ENCODE measurements around the gene SLC27A5. TPM values are rescaled to one million over a fixed set of nuclear protein-coding genes. Genes with fewer than 3 reads are reported as not detected.

SLC27A5 gene
- total and polyA plus RNA-seq, 2 experiments from 2014 or later, result 3.6 to 5.1 TPM

- no peak overlapping the region for H3K27ac ChIP-seq
- no peaks in the 10 kb centered on the region for H3K27me3 ChIP-seq (replicated peaks; ENCODE audit: insufficient read depth)
- TF ChIP-seq EZH2phosphoT487 (IDR thresholded peaks at IDR 0.05; ENCODE audit: insufficient read depth, low read depth) (no peak), EZH2 (IDR thresholded peaks at IDR 0.05; ENCODE audit: insufficient read depth, poor library complexity, severe bottlenecking) (no peak)
- no peak overlapping the region for H3K4me3 ChIP-seq
- H3K36me3 ChIP-seq (ENCODE audit: low read depth), result no peaks in the 10 kb centered on the region
- no peaks in the 10 kb centered on the region for H3K9me2 ChIP-seq (ENCODE audit: insufficient read depth)
- H2AFZ ChIP-seq, result no peak overlapping the region
- H3K9ac ChIP-seq, result no peak overlapping the region
- H3K4me2 ChIP-seq (ENCODE audit: unreplicated experiment), result no peak overlapping the region
- no peaks in the 10 kb centered on the region for H4K20me1 ChIP-seq (ENCODE audit: insufficient read depth)
- no peaks in the 10 kb centered on the region for H3K9me3 ChIP-seq (ENCODE audit: low read depth)
- H3K79me2 ChIP-seq (ENCODE audit: insufficient read depth), result no peaks in the 10 kb centered on the region
- peaks cover 21% of the 10 kb centered on the region for H3F3A ChIP-seq (ENCODE audit: insufficient read depth)
- 93 to 100% methylated on average over 1 of the region's 1 CpG for WGBS, 2 experiments (ENCODE audit: low coverage in 1 of 2, low lambda C conversion rate in 2 of 2, missing lambda C conversion rate in 2 of 2)
- no peak for DNase-seq
- peaks cover 16% of the 10 kb centered on the region for H3K4me1 ChIP-seq (ENCODE audit: insufficient read depth)
- in situ Hi-C loops (cut with MboI), result no loop called here
These were observed 33.9 kb downstream of the SLC27A5 start for GRCh38 chr19:58477871-58478270.

DNA sequence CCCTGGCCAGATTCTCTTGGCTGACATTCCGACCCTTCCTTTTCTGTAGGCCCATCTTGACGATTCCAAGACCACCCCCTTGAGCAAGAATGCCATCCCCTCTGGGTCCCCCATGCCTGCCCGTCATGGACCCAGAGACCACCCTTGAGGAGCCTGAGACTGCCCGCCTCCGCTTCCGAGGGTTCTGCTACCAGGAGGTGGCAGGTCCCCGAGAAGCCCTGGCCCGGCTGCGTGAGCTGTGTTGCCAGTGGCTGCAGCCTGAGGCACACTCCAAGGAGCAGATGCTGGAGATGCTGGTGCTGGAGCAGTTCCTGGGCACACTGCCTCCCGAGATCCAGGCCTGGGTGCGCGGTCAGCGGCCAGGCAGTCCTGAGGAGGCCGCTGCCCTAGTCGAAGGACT lies 34.7 kb downstream of the SLC27A5 start:
- Histone ChIP-seq H3F3A (ENCODE audit: insufficient read depth) (peaks cover 21% of the 10 kb centered on the region), H2AFZ (peak overlapping the region; percentile 73), H3K4me3 (peak overlapping the region; percentile 76), H3K9ac (peak overlapping the region; percentile 88), H3K9me2 (ENCODE audit: insufficient read depth) (no peaks in the 10 kb centered on the region), H3K4me1 (ENCODE audit: insufficient read depth) (peaks cover 16% of the 10 kb centered on the region), H3K9me3 (ENCODE audit: low read depth) (no peaks in the 10 kb centered on the region), H3K27ac (peak overlapping the region; percentile 94), H3K79me2 (ENCODE audit: insufficient read depth) (no peaks in the 10 kb centered on the region), H3K36me3 (ENCODE audit: low read depth) (no peaks in the 10 kb centered on the region; the same call in 1 of the 2 replicates), H4K20me1 (ENCODE audit: insufficient read depth) (no peaks in the 10 kb centered on the region), H3K27me3 (replicated peaks; ENCODE audit: insufficient read depth) (no peaks in the 10 kb centered on the region), H3K4me2 (ENCODE audit: unreplicated experiment) (peak overlapping the region; percentile 73)
- 74 to 78% methylated on average over 15 of the region's 15 CpGs for WGBS, 2 experiments (ENCODE audit: low coverage in 1 of 2, low lambda C conversion rate in 2 of 2, missing lambda C conversion rate in 2 of 2)
- in situ Hi-C loops (cut with MboI), result no loop called here
- no peak for TF ChIP-seq EZH2phosphoT487 (IDR thresholded peaks at IDR 0.05; ENCODE audit: insufficient read depth, low read depth)
- no peak for TF ChIP-seq EZH2 (IDR thresholded peaks at IDR 0.05; ENCODE audit: insufficient read depth, poor library complexity, severe bottlenecking)
- DNase-seq, result no peak

- no peaks in the 10 kb centered on the region for H3K9me2 ChIP-seq (ENCODE audit: insufficient read depth)
- DNase-seq, result peak; percentile 80
- H3K27ac ChIP-seq, result peak overlapping the region; percentile 94
- no peak for TF ChIP-seq EZH2 (IDR thresholded peaks at IDR 0.05; ENCODE audit: insufficient read depth, poor library complexity, severe bottlenecking)
- TF ChIP-seq EZH2phosphoT487 (IDR thresholded peaks at IDR 0.05; ENCODE audit: insufficient read depth, low read depth), result no peak
- in situ Hi-C loops (cut with MboI), result no loop called here
- WGBS, 2 experiments (ENCODE audit: low coverage in 1 of 2, low lambda C conversion rate in 2 of 2, missing lambda C conversion rate in 2 of 2), result 1% methylated on average over 23 to 27 of the region's 27 CpGs
- H3K4me3 ChIP-seq, result peak overlapping the region; percentile 76
- H3F3A ChIP-seq (ENCODE audit: insufficient read depth), result peaks cover 21% of the 10 kb centered on the region
- H3K9ac ChIP-seq, result peak overlapping the region; percentile 88
- H4K20me1 ChIP-seq (ENCODE audit: insufficient read depth), result no peaks in the 10 kb centered on the region
- H3K36me3 ChIP-seq (ENCODE audit: low read depth), result no peaks in the 10 kb centered on the region; the same call in 1 of the 2 replicates
- no peaks in the 10 kb centered on the region for H3K9me3 ChIP-seq (ENCODE audit: low read depth)
- H3K4me1 ChIP-seq (ENCODE audit: insufficient read depth), result peaks cover 16% of the 10 kb centered on the region
- H3K4me2 ChIP-seq (ENCODE audit: unreplicated experiment), result peak overlapping the region; percentile 73
- no peaks in the 10 kb centered on the region for H3K27me3 ChIP-seq (replicated peaks; ENCODE audit: insufficient read depth)
- peak overlapping the region; percentile 73 for H2AFZ ChIP-seq
- no peaks in the 10 kb centered on the region for H3K79me2 ChIP-seq (ENCODE audit: insufficient read depth)
These were observed 35.2 kb downstream of the SLC27A5 start for GRCh38 chr19:58476498-58477015.

- Histone ChIP-seq H3K9me3 (ENCODE audit: low read depth) (no peaks in the 10 kb centered on the region), H3K4me2 (ENCODE audit: unreplicated experiment) (peak within 1 kb of the TSS; percentile 73), H3K79me2 (ENCODE audit: insufficient read depth) (no peaks in the 10 kb centered on the region), H3K36me3 (ENCODE audit: low read depth) (no peaks in the 10 kb centered on the region; the same call in 1 of the 2 replicates), H2AFZ (peak within 1 kb of the TSS; percentile 73), H4K20me1 (ENCODE audit: insufficient read depth) (no peaks in the 10 kb centered on the region), H3K4me1 (ENCODE audit: insufficient read depth) (peaks cover 16% of the 10 kb centered on the region), H3K4me3 (peak within 1 kb of the TSS; percentile 76), H3K9me2 (ENCODE audit: insufficient read depth) (no peaks in the 10 kb centered on the region), H3K27ac (peak within 1 kb of the TSS; percentile 94), H3F3A (ENCODE audit: insufficient read depth) (peaks cover 21% of the 10 kb centered on the region), H3K9ac (peak within 1 kb of the TSS; percentile 88), H3K27me3 (replicated peaks; ENCODE audit: insufficient read depth) (no peaks in the 10 kb centered on the region)
- DNase-seq, result peak; percentile 99
- 1% methylated on average over 53 to 64 of the region's 64 CpGs for WGBS, 2 experiments (ENCODE audit: low coverage in 1 of 2, low lambda C conversion rate in 2 of 2, missing lambda C conversion rate in 2 of 2)
- no peak for TF ChIP-seq EZH2 (IDR thresholded peaks at IDR 0.05; ENCODE audit: insufficient read depth, poor library complexity, severe bottlenecking)
- TF ChIP-seq EZH2phosphoT487 (IDR thresholded peaks at IDR 0.05; ENCODE audit: insufficient read depth, low read depth), result no peak
- in situ Hi-C loops (cut with MboI), result no loop called here
These were observed 35.9 kb downstream of the SLC27A5 start, which contains the start of gene ZNF446 for GRCh38 chr19:58475714-58476497. ZNF446 (plus strand) TSS chr19:58476352; CDS start chr19:58477219, 867 bp downstream.

Data from GM23248 (cell line).